ENCODE measurements around the gene ZNHIT3. TPM values are rescaled to one million over a fixed set of nuclear protein-coding genes. Genes with fewer than 3 reads are reported as not detected.
"Not testable (repeated sequence)": the region's sequence is repeated elsewhere in the genome, so short reads cannot be mapped to it uniquely, and the experiment has no call there.

Gene ZNHIT3
- total RNA-seq, 2 donors from 2014 or later: 21.1 to 32.4 TPM

DNA sequence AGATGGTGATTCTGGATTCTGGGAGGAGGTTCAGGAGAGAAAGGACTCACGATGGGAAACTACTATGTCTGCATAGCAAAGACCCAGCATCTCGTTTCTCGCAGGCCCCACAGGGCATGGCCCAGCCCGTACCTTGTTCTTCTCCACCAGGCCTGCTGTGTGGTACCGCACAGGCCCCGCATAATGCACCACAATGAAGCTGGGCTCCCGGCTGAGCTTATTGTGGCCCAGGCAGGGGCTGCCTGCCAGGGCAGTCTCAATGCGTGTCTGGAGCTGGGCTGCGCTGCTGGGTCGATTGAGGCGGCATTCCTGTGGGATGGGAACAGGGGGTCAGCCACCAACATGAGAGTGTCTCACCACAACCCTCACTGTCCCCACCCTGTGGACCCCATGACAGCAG is 20.4 kb downstream of the ZNHIT3 start:
- H3K4me1 ChIP-seq: no peaks in the 10 kb centered on the region
- TF ChIP-seq POLR2A (IDR thresholded peaks at IDR 0.05): no peak
- TF ChIP-seq, protein P1, sequence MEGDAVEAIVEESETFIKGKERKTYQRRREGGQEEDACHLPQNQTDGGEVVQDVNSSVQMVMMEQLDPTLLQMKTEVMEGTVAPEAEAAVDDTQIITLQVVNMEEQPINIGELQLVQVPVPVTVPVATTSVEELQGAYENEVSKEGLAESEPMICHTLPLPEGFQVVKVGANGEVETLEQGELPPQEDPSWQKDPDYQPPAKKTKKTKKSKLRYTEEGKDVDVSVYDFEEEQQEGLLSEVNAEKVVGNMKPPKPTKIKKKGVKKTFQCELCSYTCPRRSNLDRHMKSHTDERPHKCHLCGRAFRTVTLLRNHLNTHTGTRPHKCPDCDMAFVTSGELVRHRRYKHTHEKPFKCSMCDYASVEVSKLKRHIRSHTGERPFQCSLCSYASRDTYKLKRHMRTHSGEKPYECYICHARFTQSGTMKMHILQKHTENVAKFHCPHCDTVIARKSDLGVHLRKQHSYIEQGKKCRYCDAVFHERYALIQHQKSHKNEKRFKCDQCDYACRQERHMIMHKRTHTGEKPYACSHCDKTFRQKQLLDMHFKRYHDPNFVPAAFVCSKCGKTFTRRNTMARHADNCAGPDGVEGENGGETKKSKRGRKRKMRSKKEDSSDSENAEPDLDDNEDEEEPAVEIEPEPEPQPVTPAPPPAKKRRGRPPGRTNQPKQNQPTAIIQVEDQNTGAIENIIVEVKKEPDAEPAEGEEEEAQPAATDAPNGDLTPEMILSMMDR (IDR thresholded peaks at IDR 0.05): no peak
- no peaks in the 10 kb centered on the region for H3K27me3 ChIP-seq
- WGBS, 2 donors: 87 to 91% methylated on average over 7 to 11 of the region's 11 CpGs
- no peak overlapping the region for H3K27ac ChIP-seq
- H3K36me3 ChIP-seq (replicated peaks in 1 of 2; ENCODE audit: insufficient read depth in 1 of 2, low read depth in 2 of 2): peaks cover 0 to 8% of the 10 kb centered on the region in 2 donors
- intact Hi-C loops (cut with DNase I): no loop called here
- ATAC-seq: no peak
- H3K4me3 ChIP-seq: no peak overlapping the region
- no peak for DNase-seq
- H3K9me3 ChIP-seq: no peaks in the 10 kb centered on the region

DNA sequence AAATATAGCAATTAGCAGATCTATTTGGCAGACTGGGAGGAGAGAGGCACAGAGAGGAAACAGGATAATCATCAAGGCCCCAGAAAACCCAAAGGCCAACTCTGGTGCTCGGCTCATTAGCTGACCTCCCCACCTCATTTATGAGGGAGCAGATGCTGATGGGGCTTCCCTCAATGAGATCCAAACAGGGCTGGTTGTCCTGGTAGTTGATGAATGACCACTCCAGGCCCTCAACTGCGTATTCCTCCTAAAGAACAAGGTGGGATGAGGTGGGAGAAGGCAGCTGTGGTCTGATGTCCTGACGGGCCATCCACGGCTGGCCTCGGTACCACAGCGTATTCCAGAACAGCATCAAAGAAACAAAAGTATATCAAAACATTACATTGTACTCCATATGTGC is 20.8 kb downstream of the ZNHIT3 start:
- no peak overlapping the region for H3K27ac ChIP-seq
- H3K4me3 ChIP-seq: no peak overlapping the region
- TF ChIP-seq, protein P1 (IDR thresholded peaks at IDR 0.05): no peak
- no peak for TF ChIP-seq POLR2A (IDR thresholded peaks at IDR 0.05)
- ATAC-seq (no peak), DNase-seq (no peak)
- WGBS, 2 donors: 89 to 92% methylated on average over 6 of the region's 6 CpGs
- intact Hi-C loops (cut with DNase I): no loop called here
- H3K9me3 ChIP-seq: no peaks in the 10 kb centered on the region
- no peaks in the 10 kb centered on the region for H3K27me3 ChIP-seq
- H3K4me1 ChIP-seq: no peaks in the 10 kb centered on the region
- peaks cover 0 to 8% of the 10 kb centered on the region in 2 donors for H3K36me3 ChIP-seq (replicated peaks in 1 of 2; ENCODE audit: insufficient read depth in 1 of 2, low read depth in 2 of 2)

DNA sequence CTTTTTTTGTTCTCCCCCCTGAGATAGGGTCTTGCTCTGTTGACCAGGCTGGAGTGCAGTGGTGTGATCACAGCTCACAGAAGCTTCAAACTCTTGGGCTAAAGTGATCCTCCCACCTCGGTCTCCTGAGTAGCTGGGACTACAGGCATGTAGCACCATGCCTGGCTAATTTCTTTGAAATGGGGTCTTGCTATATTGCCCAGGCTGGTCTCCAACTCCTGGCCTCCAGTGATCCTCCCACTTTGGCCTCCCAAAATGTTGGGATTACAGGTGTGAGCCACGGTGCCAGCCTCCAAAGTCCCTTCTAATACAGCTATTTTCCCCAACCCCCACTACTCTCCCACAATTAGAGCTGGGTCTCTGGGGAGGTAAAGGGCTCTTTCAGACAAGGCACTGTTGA is 22.0 kb downstream of the ZNHIT3 start:
- intact Hi-C loops (cut with DNase I); H3K9me3 ChIP-seq; H3K4me1 ChIP-seq; H3K27me3 ChIP-seq; ATAC-seq; H3K4me3 ChIP-seq; H3K27ac ChIP-seq; DNase-seq; H3K36me3 ChIP-seq (replicated peaks in 1 of 2; ENCODE audit: insufficient read depth in 1 of 2, low read depth in 2 of 2): not testable (repeated sequence)
- WGBS, 2 donors: 89 to 93% methylated on average over 2 of the region's 2 CpGs

DNA sequence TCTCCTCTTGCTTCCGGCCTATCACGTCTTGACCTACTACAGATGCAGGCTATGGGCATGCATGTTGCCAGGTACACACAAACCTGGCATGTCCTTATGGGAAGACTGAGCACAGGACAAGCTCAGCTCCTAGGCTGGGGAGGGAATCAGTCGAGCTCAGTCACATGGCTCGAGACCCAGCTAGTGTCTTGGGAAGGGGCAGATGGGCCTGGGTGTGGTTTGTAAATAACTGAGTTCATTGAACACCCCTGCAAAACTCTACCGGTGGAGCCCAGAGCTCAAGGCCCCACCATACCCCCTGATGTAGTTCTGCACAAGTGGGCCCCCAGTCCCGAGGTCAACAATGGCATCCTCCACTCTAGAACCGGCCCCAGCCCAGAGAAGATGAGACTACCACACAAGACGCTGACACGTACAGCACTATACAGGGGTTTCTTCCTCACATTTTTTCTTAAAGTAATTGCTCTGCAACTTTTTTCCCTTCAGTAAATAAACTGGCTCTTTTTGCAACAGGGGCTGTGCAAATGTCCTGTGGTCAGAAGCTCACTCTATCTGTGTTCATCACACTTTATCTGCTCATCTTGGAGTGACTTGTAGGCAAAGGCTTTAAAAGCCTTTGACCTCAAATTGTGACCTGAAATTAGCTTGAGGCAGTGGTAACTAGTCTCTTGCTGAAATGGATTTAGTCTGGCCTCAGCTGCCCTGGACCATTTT is 22.9 kb downstream of the ZNHIT3 start:
- no peak overlapping the region for H3K4me3 ChIP-seq
- H3K36me3 ChIP-seq (replicated peaks in 1 of 2; ENCODE audit: insufficient read depth in 1 of 2, low read depth in 2 of 2): peaks cover 0 to 8% of the 10 kb centered on the region in 2 donors
- no peaks in the 10 kb centered on the region for H3K9me3 ChIP-seq
- no peaks in the 10 kb centered on the region for H3K4me1 ChIP-seq
- DNase-seq (no peak), ATAC-seq (no peak)
- no peak overlapping the region for H3K27ac ChIP-seq
- 92 to 100% methylated on average over 8 to 9 of the region's 9 CpGs for WGBS, 2 donors
- TF ChIP-seq, protein P1 (IDR thresholded peaks at IDR 0.05): no peak
- intact Hi-C loops (cut with DNase I): no loop called here
- H3K27me3 ChIP-seq: no peaks in the 10 kb centered on the region

DNA sequence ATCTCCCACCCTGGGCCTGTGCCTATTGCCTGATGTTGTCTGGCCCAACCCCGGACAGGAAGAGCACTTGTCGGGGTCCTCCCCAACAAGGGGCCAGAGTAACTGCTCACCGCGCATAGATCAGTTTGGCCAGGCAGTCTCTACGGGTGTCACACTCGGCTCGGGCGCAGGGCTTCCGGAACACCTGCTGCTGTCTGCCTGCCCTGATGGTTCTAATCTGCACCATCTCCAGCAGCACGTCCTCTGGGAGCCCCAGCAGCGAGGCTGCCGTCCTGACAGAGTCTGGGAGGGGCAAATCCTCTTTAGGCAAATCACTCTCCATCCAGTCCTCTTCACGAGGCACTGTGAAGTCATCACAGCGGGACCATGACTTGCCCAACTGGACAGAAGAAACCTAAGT is 24.2 kb downstream of the ZNHIT3 start:
- no peak for ATAC-seq
- Histone ChIP-seq H3K9me3 (no peaks in the 10 kb centered on the region), H3K4me3 (no peak overlapping the region), H3K4me1 (no peaks in the 10 kb centered on the region), H3K36me3 (replicated peaks in 1 of 2; ENCODE audit: insufficient read depth in 1 of 2, low read depth in 2 of 2) (peaks cover 0 to 6% of the 10 kb centered on the region in 2 donors), H3K27me3 (no peaks in the 10 kb centered on the region), H3K27ac (no peak overlapping the region)
- TF ChIP-seq, protein P1 (IDR thresholded peaks at IDR 0.05): no peak
- no peak for TF ChIP-seq POLR2A (IDR thresholded peaks at IDR 0.05)
- WGBS, 2 donors: 85 to 86% methylated on average over 7 to 14 of the region's 14 CpGs
- intact Hi-C loops (cut with DNase I): no loop called here
- no peak for DNase-seq
